GM19035 (cell line): ENCODE measurements around the gene EPN2.
"Not testable (repeated sequence)": the region's sequence is repeated elsewhere in the genome, so short reads cannot be mapped to it uniquely, and the experiment has no call there.

ENCODE experiments used
- ATAC-seq: cut with Tn5 transposase; IDR thresholded peaks from one replicate; pipeline ENCODE4 v1.9.1; 2021; ENCODE audit not compliant: unreplicated experiment

The EPN2 gene

DNA sequence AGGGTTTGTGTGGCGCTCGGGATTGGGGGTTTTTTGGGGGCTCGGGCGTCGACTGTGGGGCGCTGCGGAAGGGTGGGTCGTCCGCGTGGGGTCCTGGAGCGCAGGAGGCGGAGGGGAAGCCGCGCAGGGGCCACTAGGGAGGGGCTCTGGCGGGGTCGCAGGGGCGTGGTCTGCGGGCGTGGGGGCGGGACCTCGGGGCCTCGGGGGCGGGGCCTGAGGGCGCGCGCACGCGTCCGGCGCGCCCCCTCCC lies at the start of gene EPN2:
Gene EPN2, plus strand, starts transcription at position 228 of the 250 bp plus-strand sequence. CDS start 45,754 bp downstream, outside the sequence.
- ATAC-seq: not testable (repeated sequence)

DNA sequence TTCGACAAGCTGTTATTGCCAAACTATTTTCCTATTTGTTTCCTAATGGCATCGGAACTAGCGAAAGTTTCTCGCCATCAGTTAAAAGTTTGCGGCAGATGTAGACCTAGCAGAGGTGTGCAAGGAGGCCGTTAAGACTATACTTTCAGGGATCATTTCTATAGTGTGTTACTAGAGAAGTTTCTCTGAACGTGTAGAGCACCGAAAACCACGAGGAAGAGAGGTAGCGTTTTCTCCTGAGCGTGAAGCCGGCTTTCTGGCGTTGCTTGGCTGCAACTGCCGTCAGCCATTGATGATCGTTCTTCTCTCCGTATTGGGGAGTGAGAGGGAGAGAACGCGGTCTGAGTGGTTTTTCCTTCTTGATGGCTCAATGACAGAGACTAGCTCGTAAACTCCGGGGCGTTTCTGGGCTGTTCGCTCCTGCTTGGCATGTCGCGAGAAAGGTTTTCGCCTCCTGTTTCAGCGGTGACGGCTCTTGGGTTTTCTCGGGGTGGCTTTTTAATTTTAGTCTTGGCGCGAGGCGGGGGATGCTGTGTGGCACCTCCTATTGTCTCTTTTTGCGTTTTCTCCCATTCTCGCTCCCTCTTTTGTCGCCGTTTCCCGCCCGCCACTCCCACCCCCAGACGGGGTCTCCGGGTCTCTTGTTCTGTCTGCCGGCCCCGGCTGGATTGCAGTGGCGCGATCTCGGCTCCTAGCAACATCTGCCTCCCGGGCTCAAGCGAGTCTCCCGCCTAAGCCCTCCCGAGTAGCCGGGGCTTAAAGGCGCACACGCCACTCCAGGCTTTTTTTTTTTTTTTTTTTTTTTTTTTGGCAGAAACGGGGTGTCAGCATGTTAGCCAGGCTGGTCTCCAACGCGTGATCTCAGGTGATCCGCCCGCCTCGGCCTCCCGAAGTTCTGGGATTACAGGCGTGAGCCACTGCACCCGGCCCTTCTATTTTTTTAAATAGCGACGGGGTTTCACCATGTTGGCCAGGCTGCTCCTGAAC lies 49.0 kb upstream of the EPN2 start:
- ATAC-seq: not testable (repeated sequence)

GRCh38 chr17:19188870-19189708 lies 48.1 kb upstream of the EPN2 start:
- peak; percentile 70 for ATAC-seq

DNA sequence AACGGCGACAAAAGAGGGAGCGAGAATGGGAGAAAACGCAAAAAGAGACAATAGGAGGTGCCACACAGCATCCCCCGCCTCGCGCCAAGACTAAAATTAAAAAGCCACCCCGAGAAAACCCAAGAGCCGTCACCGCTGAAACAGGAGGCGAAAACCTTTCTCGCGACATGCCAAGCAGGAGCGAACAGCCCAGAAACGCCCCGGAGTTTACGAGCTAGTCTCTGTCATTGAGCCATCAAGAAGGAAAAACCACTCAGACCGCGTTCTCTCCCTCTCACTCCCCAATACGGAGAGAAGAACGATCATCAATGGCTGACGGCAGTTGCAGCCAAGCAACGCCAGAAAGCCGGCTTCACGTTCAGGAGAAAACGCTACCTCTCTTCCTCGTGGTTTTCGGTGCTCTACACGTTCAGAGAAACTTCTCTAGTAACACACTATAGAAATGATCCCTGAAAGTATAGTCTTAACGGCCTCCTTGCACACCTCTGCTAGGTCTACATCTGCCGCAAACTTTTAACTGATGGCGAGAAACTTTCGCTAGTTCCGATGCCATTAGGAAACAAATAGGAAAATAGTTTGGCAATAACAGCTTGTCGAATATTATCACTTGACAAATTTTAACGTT lies 47.3 kb upstream of the EPN2 start:
- not testable (repeated sequence) for ATAC-seq

GRCh38 chr17:19196382-19197204 lies 40.6 kb upstream of the EPN2 start:
- peak; percentile 55 for ATAC-seq

GRCh38 chr17:19202448-19202847 lies 34.7 kb upstream of the EPN2 start:
- ATAC-seq: not testable (repeated sequence)

DNA sequence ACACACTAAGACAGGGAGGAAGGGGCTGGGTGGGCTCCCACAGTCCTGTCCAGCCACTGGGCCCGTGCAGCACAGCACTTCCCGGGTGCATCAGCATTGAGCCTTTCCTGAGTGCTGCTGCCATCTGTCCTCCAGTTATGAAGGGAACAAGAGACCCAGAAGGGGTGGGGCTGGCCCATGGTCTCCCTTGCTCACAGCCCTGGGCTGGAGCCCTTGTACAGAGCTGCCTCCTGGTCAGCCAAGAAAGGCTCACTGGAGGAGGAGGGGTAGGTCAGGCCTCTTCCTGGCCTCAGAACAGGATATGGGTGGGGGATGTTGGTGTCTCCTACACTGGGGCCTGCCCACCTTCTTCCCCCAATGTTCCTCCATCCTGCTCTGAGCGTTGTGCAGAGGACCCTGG lies 33.7 kb upstream of the EPN2 start:
- not testable (repeated sequence) for ATAC-seq

- ATAC-seq: not testable (repeated sequence)
These were observed 21.9 kb upstream of the EPN2 start for GRCh38 chr17:19215074-19215860.

DNA sequence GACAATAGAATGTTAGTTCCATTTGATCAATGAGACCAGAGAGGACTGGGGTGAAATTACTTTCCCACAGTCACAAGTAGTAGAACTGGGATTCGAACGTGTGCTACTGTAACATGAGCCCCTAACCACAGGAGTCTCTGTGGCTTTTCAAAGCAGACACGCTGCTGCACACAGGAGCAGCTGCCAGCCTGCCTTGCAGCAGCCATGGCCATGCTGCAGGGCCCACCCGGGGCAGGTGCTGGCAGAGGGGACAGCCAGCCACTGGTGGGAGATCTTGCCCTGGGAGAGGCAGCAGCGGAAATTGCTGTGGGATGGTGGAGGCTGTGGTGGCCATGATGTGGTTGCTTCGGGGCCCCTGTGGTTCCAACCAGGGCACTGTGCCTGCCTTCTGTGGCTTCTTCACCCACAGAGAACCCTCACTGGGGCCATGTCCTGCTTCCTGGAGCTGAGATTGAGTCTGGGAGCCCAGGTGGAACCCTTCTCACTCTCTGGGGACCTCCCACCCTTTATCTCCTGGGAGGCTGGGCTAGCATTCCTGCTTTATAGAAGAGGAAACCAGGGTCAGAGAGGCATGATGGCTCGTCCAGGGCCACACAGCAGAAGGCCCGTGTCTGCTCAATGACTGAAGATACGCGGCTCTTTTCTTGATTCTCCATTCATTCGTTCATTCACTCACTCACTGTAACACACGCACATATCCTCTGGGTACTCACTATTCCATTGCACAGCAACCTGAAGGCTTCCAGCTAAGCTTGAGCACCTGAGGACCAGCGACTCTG lies 20.8 kb upstream of the EPN2 start:
- ATAC-seq: not testable (repeated sequence)

- not testable (repeated sequence) for ATAC-seq
These were observed 18.3 kb upstream of the EPN2 start for GRCh38 chr17:19218914-19219313.

DNA sequence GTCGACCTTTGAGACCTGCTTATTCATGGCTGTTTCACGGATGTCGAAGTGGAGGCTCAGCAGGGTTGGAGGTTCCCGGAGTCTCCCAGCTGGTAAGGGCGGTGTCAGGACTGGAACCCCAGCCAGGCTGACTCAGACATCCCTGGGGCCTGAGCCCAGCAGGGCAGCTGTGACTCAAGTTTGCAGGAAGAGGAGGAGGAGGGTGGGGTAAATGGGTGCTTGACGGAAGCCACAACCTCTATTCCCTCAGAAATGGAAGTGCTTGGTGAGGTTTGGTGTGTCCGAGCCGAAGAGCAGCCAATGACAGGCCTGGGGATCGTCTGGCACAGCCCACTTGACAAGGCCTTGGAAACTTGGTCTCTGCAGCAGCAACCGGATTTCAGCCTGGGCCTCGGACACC lies 17.8 kb upstream of the EPN2 start:
- not testable (repeated sequence) for ATAC-seq

DNA sequence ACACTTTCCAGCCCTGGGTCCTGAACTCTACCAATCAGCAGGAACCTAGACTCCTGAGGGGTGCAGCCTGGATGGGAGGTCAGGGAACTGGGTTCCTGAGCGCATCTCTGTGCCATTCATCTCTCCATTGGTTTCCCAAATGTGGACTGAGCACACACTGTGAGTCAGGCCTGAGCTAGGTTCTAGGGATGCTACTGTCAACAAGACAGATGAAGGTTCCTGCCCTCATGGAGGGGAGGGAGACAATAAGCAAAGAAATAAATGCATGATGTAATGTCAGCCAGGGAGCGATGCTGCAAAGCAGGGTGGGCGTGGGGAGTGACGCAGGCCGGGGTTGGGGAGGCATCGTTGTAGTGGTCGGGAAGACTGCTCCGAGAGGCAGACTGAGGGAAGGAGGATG lies 17.0 kb upstream of the EPN2 start:
- not testable (repeated sequence) for ATAC-seq

- not testable (repeated sequence) for ATAC-seq
These were observed 10.3 kb upstream of the EPN2 start for GRCh38 chr17:19226610-19227588.

DNA sequence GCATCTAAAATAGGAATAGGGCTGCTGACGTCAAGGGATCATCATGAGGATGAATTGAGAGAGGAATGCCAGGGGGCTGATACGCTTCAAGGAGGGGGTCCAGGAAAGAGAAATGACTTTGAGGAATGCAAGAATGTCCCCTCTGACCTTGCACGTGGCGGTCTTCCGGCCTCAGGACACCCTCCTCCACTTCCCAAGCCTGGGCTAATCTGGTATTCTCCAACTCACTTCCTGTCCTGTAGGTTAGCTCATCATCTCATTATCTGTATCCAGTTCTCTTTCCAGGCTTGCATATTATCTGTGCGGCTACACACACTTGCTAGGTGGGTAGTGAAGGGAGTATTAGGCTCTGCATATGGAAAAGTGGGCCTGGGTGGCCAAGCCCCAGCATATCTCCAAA lies 2.5 kb upstream of the EPN2 start:
- not testable (repeated sequence) for ATAC-seq

DNA sequence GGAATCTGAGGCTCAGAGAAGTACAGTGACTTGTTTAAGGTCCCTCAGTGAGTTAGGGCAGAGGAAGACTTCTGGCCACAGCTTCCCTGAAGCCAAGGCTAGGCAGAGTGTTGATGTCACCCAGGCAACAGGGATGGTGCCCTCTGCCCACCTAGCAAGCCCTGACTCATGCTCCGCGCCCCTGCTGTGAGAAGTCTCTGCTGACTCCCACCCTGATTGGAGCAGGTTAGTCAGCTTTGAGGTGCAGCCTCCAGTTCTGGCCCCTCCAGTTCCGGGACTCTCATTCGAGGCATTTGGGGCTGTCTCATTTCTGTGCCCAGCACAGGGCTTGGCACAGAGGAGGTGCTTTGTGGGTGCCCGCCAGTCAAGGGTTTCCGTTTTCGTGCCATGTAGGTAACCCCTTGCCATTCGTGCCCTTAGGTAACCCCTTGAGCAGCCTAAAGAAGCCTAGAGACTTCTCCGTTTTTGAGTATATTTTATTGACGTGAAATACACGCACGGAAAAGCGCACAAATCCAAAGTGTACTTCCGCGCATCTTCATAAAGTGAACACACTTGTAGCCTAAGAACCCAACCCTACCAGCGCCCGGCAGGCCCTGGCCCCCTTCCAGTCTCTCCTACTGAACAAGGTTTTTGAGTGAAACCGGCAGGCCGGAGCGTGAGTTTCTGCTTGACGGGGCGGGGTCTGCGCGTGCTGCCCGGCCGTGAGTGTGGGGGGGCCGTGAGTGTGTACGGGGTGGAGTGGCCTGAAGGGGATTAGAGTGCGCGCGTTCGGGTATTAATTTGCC lies 621 bp upstream of the EPN2 start:
- peak; percentile 22 for ATAC-seq

DNA sequence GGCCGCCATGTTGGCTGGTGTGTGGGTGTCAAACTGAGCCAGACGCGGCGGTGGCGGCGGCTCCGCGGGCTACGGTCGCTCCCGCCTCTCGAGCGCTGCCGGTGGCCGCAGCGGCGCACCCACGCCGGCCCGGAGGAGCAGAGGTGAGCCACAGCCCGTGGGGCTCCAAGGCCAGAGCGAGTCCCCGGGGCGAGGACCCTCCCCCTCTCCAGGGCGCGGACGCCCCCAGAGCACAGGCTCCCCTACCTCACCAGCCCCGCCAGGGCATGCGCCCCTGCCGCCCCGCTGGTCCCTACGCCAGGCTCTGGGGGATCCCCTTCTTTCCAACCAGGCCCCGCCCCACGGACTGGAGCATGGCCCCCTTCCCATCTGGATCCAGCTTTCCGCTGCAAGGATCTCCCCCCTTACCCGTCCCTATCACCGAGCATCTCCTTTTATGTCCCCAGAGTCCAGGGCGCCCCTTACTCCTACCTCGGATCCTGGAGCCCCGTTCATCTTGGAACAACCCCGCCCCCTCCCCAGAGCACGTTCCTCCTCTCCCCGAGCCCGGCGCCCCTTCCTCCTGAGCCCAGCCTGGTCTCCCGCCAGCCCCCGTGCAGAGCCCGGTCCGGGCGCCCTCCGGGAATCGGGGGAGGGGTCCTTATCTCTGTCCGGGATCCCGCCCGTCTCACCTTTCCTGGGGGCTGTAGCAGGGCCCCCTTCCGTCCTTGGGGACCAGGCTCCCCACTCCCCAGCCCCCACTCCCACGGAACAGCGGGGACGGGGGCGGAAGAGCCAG lies 412 bp downstream of the EPN2 start:
- ATAC-seq: peak; percentile 80
